Fibroblast of lung (primary cell): ENCODE results near the gene ARHGEF3.

ENCODE experiments used
- EZH2 ChIP-seq: IDR thresholded peaks from 2 replicates; pipeline ENCODE4 v1.5.1; 2012; ENCODE audit warnings: low read length, control low read depth, mild to moderate bottlenecking; ENCODE audit errors: missing control alignments
- TF ChIP-seq, protein P1 (sequence below), 2 donors: IDR thresholded peaks in 1 of 2; conservative IDR thresholded peaks in 1 of 2; 1 replicate in 1 of 2; 2 replicates in 1 of 2; pipeline ENCODE4 v1.5.1; 2011 to 2012; ENCODE audit warnings: low read length in 2 of 2, control low read depth in 1 of 2, inconsistent platforms in 1 of 2, low read depth in 1 of 2, mild to moderate bottlenecking in 1 of 2

DNA sequence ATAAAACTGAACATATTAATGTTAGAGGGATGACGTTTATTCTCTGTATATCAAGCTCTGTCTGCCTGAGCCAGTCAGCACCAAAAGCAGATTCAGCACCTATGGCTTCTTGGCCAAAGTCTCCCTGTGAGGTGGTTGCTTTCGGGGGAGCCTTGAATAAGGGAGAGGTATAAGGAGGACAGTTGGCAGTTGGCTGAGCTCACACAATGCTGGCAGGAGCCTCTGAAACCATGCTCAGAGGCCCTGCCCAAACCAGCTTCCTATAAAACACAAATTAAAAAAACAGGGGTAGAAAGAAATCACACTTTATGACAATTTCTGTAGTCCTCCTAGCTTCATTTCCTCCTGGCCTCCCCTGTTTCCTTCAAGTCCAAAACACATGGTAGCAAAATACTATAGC is 18.8 kb downstream of the ARHGEF3 start:
- TF ChIP-seq, protein P1, sequence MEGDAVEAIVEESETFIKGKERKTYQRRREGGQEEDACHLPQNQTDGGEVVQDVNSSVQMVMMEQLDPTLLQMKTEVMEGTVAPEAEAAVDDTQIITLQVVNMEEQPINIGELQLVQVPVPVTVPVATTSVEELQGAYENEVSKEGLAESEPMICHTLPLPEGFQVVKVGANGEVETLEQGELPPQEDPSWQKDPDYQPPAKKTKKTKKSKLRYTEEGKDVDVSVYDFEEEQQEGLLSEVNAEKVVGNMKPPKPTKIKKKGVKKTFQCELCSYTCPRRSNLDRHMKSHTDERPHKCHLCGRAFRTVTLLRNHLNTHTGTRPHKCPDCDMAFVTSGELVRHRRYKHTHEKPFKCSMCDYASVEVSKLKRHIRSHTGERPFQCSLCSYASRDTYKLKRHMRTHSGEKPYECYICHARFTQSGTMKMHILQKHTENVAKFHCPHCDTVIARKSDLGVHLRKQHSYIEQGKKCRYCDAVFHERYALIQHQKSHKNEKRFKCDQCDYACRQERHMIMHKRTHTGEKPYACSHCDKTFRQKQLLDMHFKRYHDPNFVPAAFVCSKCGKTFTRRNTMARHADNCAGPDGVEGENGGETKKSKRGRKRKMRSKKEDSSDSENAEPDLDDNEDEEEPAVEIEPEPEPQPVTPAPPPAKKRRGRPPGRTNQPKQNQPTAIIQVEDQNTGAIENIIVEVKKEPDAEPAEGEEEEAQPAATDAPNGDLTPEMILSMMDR (conservative IDR thresholded peaks at IDR 0.05 in 1 of 2, IDR thresholded peaks at IDR 0.05 in 1 of 2; ENCODE audit: low read depth in 1 of 2, low read length in 2 of 2), result no peak
- TF ChIP-seq EZH2, result no peak
